ENCODE results near the gene PIKFYVE. TPM values are rescaled to one million over a fixed set of nuclear protein-coding genes. Genes with fewer than 3 reads are reported as not detected.

The PIKFYVE gene
- total RNA-seq, 1 experiment from 2014 or later = 27.2 TPM

- H3K4me1 ChIP-seq (ENCODE audit: insufficient read depth, low read length) = no peaks in the 10 kb centered on the region
- peaks cover 37 to 77% (median 77%) of the 10 kb centered on the region in 3 experiments for H3K36me3 Mint-ChIP-seq (ENCODE audit: insufficient read depth in 1 of 3, low read depth in 3 of 3)
- H3K4me1 Mint-ChIP-seq = no peaks in the 10 kb centered on the region
- H2BK15ac ChIP-seq (ENCODE audit: low read depth, low read length) = no peak overlapping the region
- H3K4me2 ChIP-seq (ENCODE audit: insufficient read depth, insufficient read length, low read length) = no peak overlapping the region
- no peak overlapping the region for H3K27ac Mint-ChIP-seq
- no peak overlapping the region for H2BK120ac ChIP-seq (ENCODE audit: low read depth, low read length, poor library complexity, severe bottlenecking)
- no peak overlapping the region for H2AFZ ChIP-seq (ENCODE audit: low read length)
- H3K14ac ChIP-seq (ENCODE audit: insufficient read depth, low read length) = no peak overlapping the region
- no peak overlapping the region for H4K91ac ChIP-seq (ENCODE audit: insufficient read length, low read depth, low read length)
- H2AK5ac ChIP-seq (ENCODE audit: insufficient read length, low read length) = no peak overlapping the region
- no peaks in the 10 kb centered on the region for H3K9me3 ChIP-seq (ENCODE audit: control insufficient read depth, low read depth, low read length)
- no peak overlapping the region for H3K4me3 Mint-ChIP-seq
- no peak overlapping the region for H3K18ac ChIP-seq (ENCODE audit: insufficient read length, low read depth, low read length)
- H3K23me2 ChIP-seq (ENCODE audit: insufficient read length, low read depth, low read length, poor library complexity, severe bottlenecking) = no peaks in the 10 kb centered on the region
- no peak overlapping the region for H2BK5ac ChIP-seq (ENCODE audit: insufficient read length, low read length)
- H3K79me2 ChIP-seq (ENCODE audit: insufficient read depth, low read length) = no peaks in the 10 kb centered on the region; the same call in 1 of the 2 replicates
- WGBS (ENCODE audit: extremely low coverage, insufficient read length, low lambda C conversion rate) = no CpG with 5 or more reads among the region's 4 CpGs
- no peaks in the 10 kb centered on the region for H4K20me1 ChIP-seq (ENCODE audit: control insufficient read depth, insufficient read depth, insufficient read length)
- no peak overlapping the region for H3K4ac ChIP-seq (ENCODE audit: low read depth, low read length)
- DNase-seq = no peak
- H3K27ac ChIP-seq (ENCODE audit: insufficient read length, low read depth, low read length) = no peak overlapping the region
- H3K56ac ChIP-seq (ENCODE audit: insufficient read length, low read depth, low read length) = no peak overlapping the region
- H4K8ac ChIP-seq (replicated peaks; ENCODE audit: insufficient read length, low read depth, low read length) = no peak overlapping the region
- H2BK12ac ChIP-seq (ENCODE audit: insufficient read length, low read depth, low read length) = no peak overlapping the region
- no peak overlapping the region for H3K23ac ChIP-seq (ENCODE audit: insufficient read length, low read depth, low read length)
- no peak overlapping the region for H3T11ph ChIP-seq (ENCODE audit: low read length)
- H3K79me1 ChIP-seq (ENCODE audit: insufficient read depth, low read depth, low read length, poor library complexity, severe bottlenecking) = peaks cover 4% of the 10 kb centered on the region
- H3K27me3 Mint-ChIP-seq (ENCODE audit: low read depth) = no peaks in the 10 kb centered on the region
- H4K5ac ChIP-seq (ENCODE audit: insufficient read length, low read depth, low read length) = no peak overlapping the region
- peaks cover 2 to 5% of the 10 kb centered on the region in 2 experiments; a peak in 2 of 5 replicates for H3K9me3 Mint-ChIP-seq
- no peaks in the 10 kb centered on the region for H3K27me3 ChIP-seq (ENCODE audit: insufficient read depth, low read length)
- no peak for TF ChIP-seq CTCF (conservative IDR thresholded peaks at IDR 0.05)
- no peak overlapping the region for H2BK20ac ChIP-seq (ENCODE audit: low read depth, low read length, poor library complexity, severe bottlenecking)
- no peak overlapping the region for H3K9ac ChIP-seq (ENCODE audit: extremely low read depth, insufficient read length, low read length)
Observed at GRCh38 chr2:208285853-208286252, 19.8 kb downstream of the PIKFYVE start.
